ENCODE measurements around the gene GNRH2. TPM values are rescaled to one million over a fixed set of nuclear protein-coding genes. Genes with fewer than 3 reads are reported as not detected.
"Not testable (repeated sequence)": the region's sequence is repeated elsewhere in the genome, so short reads cannot be mapped to it uniquely, and the experiment has no call there.

GNRH2 gene
- total RNA-seq, 2 donors from 2014 or later, result not detected

- intact Hi-C loops (cut with DNase I), result no loop called here
- ATAC-seq (no peak), DNase-seq (no peak)
Measured at GRCh38 chr20:3070725-3071124, 27.3 kb downstream of the GNRH2 start.

GRCh38 chr20:3071266-3071609 is 27.8 kb downstream of the GNRH2 start:
- no peak for DNase-seq
- intact Hi-C loops (cut with DNase I), result no loop called here
- no peak for ATAC-seq

- ATAC-seq, result peak; percentile 80 to 90
- DNase-seq, result peak; percentile 66
- intact Hi-C loops (cut with DNase I), result no loop called here
Measured at GRCh38 chr20:3071610-3072529, 28.4 kb downstream of the GNRH2 start, which contains the start of gene OXT. OXT (plus strand) TSS chr20:3071620; CDS start chr20:3071656, 36 bp downstream.

GRCh38 chr20:3072530-3073250 is 29.3 kb downstream of the GNRH2 start:
- ATAC-seq (no peak), DNase-seq (no peak)
- intact Hi-C loops (cut with DNase I), result no loop called here

- intact Hi-C loops (cut with DNase I); DNase-seq; ATAC-seq: not testable (repeated sequence)
Measured at GRCh38 chr20:3073251-3073643, 29.8 kb downstream of the GNRH2 start.

- no peak for ATAC-seq
- intact Hi-C loops (cut with DNase I), result no loop called here
- no peak for DNase-seq
Measured at GRCh38 chr20:3074812-3075211, 31.4 kb downstream of the GNRH2 start.

- DNase-seq; intact Hi-C loops (cut with DNase I); ATAC-seq: not testable (repeated sequence)
Measured at GRCh38 chr20:3075315-3075714, 31.9 kb downstream of the GNRH2 start.

GRCh38 chr20:3077618-3078134 is 34.3 kb downstream of the GNRH2 start:
- ATAC-seq, result no peak
- intact Hi-C loops (cut with DNase I), result no loop called here
- DNase-seq, result no peak

- intact Hi-C loops (cut with DNase I), result no loop called here
- peak; percentile 77 for DNase-seq
Measured at GRCh38 chr20:3080939-3081388, 37.5 kb downstream of the GNRH2 start.

GRCh38 chr20:3081641-3082040 is 38.2 kb downstream of the GNRH2 start:
- ATAC-seq (no peak), DNase-seq (no peak)
- intact Hi-C loops (cut with DNase I), result no loop called here

More at GRCh38 chr20:3080939-3081388, 37.5 kb downstream of the GNRH2 start:
- peak; percentile 87 to 96 for ATAC-seq

- intact Hi-C loops (cut with DNase I), result no loop called here
- DNase-seq, result no peak
- ATAC-seq, result peak; percentile 24 to 51
Measured at GRCh38 chr20:3082306-3082951, 39.0 kb downstream of the GNRH2 start.

- intact Hi-C loops (cut with DNase I), result no loop called here
- ATAC-seq (peak in 1 of 2 donors; percentile 12), DNase-seq (no peak)
Measured at GRCh38 chr20:3082955-3083952, 39.8 kb downstream of the GNRH2 start.

- no peak for ATAC-seq
- DNase-seq, result no peak
- intact Hi-C loops (cut with DNase I), result no loop called here
Measured at GRCh38 chr20:3084283-3084985, 41.0 kb downstream of the GNRH2 start, which contains the start of gene AVP. AVP (minus strand) TSS chr20:3084724; CDS start chr20:3084674, 50 bp downstream.

GRCh38 chr20:3084986-3085360 is 41.6 kb downstream of the GNRH2 start:
- DNase-seq (no peak), ATAC-seq (no peak)
- intact Hi-C loops (cut with DNase I), result no loop called here

GRCh38 chr20:3085571-3086072 is 42.2 kb downstream of the GNRH2 start:
- intact Hi-C loops (cut with DNase I), result no loop called here
- ATAC-seq (no peak), DNase-seq (no peak)

- DNase-seq (no peak), ATAC-seq (no peak)
- intact Hi-C loops (cut with DNase I), result no loop called here
Measured at GRCh38 chr20:3088031-3088430, 44.6 kb downstream of the GNRH2 start.

GRCh38 chr20:3090565-3090964 is 47.1 kb downstream of the GNRH2 start:
- ATAC-seq, result no peak
- intact Hi-C loops (cut with DNase I), result no loop called here
- DNase-seq, result no peak

Data from left cardiac atrium (tissue), 4 donors.